SW 1271 (cell line): ENCODE results near the gene PTEN.
"Not testable (repeated sequence)": the region's sequence is repeated elsewhere in the genome, so short reads cannot be mapped to it uniquely, and the experiment has no call there.

Source experiments
- DNase-seq, 2 experiments: peaks; one replicate each; lab custom pipeline; 2025; lab: John Stamatoyannopoulos, UW

PTEN gene

GRCh38 chr10:87863053-87863943 lies at the start of gene PTEN, which contains the start of gene KLLN:
PTEN (plus strand) TSS chr10:87863625; CDS start chr10:87864470, 845 bp downstream.
KLLN (minus strand) TSS chr10:87863533; CDS start chr10:87862487, 1,046 bp downstream.
- DNase-seq, result peak; percentile 64 to 82

DNA sequence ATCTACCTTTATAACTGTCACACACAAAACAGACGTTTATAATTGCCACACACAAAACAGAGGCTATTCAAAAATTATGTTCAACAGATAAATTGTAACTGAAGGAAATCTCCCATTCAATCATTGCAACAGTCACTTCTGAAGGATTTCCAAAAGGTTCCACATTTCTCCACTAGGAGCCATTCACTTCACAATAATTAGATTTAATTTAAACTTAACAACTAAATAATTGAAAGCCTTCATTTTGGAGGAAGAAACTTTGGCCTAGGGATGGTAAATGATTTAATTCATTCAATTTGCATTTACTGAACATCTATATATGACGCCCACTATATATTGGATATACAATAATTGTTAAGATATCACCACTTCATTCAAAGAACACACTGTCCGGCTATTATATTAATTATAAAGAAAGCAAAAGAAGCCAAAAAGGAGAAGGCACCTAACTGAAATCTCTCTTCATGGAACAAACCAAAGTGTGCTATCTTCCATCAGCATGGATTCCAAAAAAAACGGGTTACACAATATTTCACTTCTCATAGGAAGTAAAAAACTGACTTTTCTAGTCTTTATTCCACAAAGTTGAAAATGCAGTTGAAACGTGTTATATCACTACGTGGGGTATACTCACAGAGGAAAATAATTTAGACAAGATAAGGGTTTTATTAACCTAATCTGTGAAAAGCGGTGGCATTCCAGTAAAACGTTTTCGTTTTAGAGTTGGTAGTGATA lies 47.1 kb upstream of the PTEN start:
- no peak for DNase-seq

GRCh38 chr10:87816898-87817608 lies 46.4 kb upstream of the PTEN start:
- no peak for DNase-seq

DNA sequence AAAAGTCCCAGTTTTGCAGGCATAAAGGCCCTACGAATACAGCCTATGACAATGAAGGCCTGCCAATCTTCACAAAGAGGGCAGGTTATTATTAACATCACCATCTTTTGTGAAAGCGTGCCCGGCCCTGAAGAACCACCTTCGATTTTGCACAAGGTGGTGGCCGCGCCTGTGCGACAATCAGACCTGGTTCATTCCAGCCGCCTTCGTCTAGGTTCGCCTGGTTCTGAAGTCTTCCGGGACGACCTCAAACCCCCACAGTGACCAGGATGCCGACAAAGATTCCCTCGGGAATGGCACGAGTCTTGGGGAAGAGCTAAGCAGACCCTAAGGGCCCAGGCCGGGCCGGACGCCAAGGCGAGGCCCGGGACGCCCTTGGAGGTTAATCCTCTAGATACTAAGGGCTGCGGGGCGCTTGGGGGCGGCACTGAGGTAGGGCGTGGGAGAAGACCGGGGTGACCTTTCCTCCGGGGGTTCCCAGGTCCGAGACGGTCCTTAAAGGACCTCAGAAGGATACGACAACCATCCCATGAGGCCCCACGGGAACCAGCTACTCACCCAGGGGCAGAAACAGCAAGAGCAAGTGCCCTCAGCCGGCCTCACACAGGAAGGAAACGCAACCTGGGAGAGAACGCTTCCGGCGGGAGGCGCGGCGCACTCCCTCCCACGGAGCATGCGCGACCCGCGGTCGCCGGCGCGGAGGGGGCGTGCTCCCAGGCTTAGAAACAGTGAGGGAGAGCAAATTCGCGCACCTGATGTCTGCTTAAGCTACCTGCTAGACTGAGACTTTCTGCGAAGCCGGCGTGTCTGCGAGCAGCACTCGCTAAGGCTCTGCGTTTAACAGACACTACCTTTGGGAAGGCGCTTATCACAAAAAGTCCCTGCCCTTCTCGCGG lies 45.6 kb upstream of the PTEN start, which contains the start of gene ATAD1:
Gene ATAD1 (minus strand): TSS at position 618 of the 896 bp plus-strand sequence. CDS start 3,627 bp downstream, outside the sequence.
- peak; percentile 47 to 83 for DNase-seq

DNA sequence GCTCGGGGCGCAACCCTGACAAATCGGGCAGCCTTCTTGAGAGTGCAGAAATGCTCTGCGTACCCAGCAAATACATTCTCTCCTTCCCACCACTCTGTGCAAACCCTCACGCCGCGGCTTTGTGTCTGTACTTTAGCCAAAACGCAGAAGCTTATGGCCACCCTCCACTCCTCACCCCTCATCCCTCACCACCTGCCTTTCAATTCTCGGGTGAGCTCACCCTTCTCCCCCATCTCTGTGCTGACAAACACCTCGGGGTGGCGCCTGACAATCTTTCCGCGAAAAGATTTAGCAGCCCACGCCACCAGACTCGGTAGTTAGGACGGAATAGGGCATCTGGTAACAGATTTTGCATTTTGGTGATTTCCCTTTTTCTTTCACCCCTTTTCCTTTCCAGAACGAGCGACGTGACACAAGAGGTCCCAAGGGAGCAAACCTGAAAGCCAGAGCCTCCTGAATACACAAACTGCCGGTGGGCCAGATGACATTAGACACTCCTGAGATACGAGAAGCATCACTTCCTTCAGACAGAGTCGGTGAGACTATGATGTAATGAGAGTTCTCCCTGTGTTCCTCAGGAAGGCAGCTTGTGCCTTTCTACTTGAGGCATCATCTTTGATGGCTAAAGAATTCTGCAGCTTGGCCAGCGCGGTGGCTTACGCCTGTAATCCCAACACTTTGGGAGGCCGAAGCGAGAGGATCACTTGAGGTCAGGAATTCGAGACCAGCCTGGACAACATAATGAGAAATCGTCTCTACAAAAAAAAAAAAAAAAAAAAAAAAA lies 44.7 kb upstream of the PTEN start:
- peak in 1 of 2 experiments; percentile 49 for DNase-seq

GRCh38 chr10:87819289-87819585 lies 44.2 kb upstream of the PTEN start:
- DNase-seq, result no peak

GRCh38 chr10:87826653-87827052 lies 36.8 kb upstream of the PTEN start:
- DNase-seq, result no peak

GRCh38 chr10:87827681-87828080 lies 35.7 kb upstream of the PTEN start:
- DNase-seq, result no peak

DNA sequence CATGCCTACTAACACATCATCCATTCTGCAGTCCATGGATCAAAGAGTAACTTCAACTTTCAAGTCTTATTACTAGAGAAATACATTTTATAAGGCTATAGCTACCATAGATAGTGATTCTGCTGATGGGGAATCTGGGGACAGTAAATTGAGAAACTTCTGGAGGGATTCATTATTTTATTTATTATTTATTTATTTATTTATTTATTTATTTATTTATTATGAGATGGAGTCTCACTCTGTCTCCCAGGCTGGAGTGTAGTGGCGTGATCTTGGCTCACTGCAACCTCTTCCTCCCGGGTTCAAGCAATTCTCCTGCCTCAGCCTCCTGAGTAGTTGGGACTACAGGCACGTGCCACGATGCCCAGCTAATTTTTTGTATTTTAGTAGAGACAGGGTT lies 34.4 kb upstream of the PTEN start:
- DNase-seq, result not testable (repeated sequence)

- no peak for DNase-seq
Observed at GRCh38 chr10:87829986-87830729, 33.3 kb upstream of the PTEN start.

DNA sequence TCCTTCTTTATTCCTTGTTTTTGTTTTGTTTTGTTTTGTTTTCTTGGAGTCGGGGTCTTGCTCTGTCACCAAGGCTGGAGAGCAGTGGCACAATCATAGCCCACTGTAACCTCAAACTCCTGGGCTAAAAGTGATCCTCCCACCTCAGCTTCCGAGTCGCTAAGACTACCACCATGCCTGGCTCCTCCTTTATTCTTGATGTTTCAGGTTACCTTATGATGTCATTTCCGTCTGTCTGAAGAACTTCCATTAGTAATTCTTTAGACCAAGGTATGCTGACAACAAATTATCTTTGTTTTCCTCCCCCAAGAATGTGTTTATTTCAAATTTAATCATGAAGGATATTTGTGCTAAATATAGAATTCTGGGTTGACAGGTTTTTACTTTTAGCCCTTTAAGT lies 27.3 kb upstream of the PTEN start:
- no peak for DNase-seq

DNA sequence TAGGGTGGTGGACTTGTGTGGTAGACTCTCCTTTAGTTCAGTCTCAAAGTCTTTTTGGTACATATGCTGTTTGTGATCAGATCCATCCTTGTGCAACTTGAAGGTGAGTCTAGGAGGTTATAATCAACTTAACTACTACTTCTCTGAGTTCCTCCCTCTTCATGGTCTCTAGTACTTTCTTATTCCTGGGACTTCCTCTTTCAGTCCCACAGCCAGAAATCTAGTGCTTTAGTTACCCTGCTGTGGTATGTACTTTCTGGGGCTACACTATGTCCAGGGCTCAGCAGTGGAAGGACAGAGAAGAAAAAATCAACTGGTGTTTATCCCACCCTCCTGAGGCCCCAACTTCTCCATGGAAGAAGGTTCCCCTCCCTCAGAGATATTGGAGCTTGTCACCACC lies 26.0 kb upstream of the PTEN start:
- DNase-seq, result no peak

DNA sequence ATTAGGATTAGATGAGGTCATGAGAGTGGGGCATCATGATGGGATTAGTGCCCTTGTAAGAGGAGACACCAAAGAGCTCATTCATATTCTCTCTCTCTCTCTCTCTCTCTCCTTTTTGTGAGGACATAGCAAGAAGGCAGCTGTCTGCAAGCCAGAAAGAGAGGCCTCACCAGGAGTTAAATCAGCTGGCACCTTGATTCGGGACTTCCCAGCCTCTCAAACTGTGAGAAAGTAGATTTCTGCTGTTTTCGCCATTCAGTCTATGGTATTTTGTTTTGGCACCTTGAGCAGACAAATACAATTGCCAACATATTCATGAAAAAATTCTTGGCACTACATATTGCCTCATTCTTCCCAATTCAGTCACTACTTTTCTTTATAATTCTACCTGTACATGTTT lies 24.8 kb upstream of the PTEN start:
- DNase-seq, result no peak

- no peak for DNase-seq
Observed at GRCh38 chr10:87841186-87841585, 22.2 kb upstream of the PTEN start.

- DNase-seq, result no peak
Observed at GRCh38 chr10:87842220-87842641, 21.2 kb upstream of the PTEN start.

- no peak for DNase-seq
Observed at GRCh38 chr10:87842776-87843497, 20.5 kb upstream of the PTEN start.

DNA sequence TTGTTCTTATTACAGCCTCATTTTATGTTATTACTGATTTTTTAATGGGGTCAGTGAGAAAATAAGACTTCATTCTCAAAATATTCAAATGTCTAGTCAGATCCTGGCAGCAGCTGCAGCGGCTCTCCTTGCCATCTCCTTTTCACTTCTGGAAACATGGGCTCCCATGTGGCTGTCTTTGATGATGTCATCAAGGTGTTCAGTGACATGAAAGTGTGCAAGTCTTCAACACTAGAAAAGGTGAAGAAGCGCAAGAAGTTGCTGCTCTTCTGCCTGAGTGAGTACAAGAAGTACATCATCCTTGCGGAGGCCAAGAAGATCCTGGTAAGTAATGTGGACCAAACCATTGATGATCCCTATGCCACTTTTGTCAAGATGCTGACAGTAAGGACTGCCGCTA lies 19.7 kb upstream of the PTEN start:
- no peak for DNase-seq

GRCh38 chr10:87844837-87845623 lies 18.4 kb upstream of the PTEN start:
- DNase-seq, result peak in 1 of 2 experiments; percentile 43
